Smooth muscle cell (in vitro differentiated cells): ENCODE measurements around the gene FAM174C. TPM values are rescaled to one million over a fixed set of nuclear protein-coding genes. Genes with fewer than 3 reads are reported as not detected.
A peak's percentile ranks its signal among the peaks of the same experiment; 100 is the strongest.

Source experiments
- DNase-seq: peaks from one replicate; lab custom pipeline; 2025; ENCODE audit not compliant: unreplicated experiment; lab: John Stamatoyannopoulos, UW
- H2AFZ ChIP-seq: fragments of 200-600 bp; sonication (generic); 2 replicates; pipeline ENCODE4 v1.6.0; 2016; ENCODE audit warnings: antibody characterized with exemption, low read depth, mild to moderate bottlenecking
- H3F3A ChIP-seq: fragments of 200-600 bp; sonication (generic); 2 replicates; pipeline ENCODE4 v1.6.0; 2017; ENCODE audit warnings: antibody characterized with exemption, low read depth
- H3K27ac ChIP-seq: fragments of 200-600 bp; sonication (generic); 2 replicates; pipeline ENCODE4 v1.5.1; 2016; ENCODE audit warnings: low read depth, mild to moderate bottlenecking
- H3K27me3 ChIP-seq: fragments of 200-600 bp; sonication (generic); 2 replicates; pipeline ENCODE4 v1.6.1; 2016; ENCODE audit warnings: low read depth, mild to moderate bottlenecking
- H3K36me3 ChIP-seq: fragments of 200-600 bp; sonication (generic); 2 replicates; pipeline ENCODE4 v1.5.1; 2016; ENCODE audit warnings: low read depth
- H3K4me1 ChIP-seq: fragments of 200-600 bp; sonication (generic); 2 replicates; pipeline ENCODE4 v1.5.1; 2016; ENCODE audit warnings: low read depth
- H3K4me2 ChIP-seq: fragments of 200-600 bp; sonication (generic); 2 replicates; pipeline ENCODE4 v1.6.0; 2016; ENCODE audit warnings: mild to moderate bottlenecking
- H3K4me3 ChIP-seq: fragments of 200-600 bp; sonication (generic); 2 replicates; pipeline ENCODE4 v1.5.1; 2016; ENCODE audit warnings: mild to moderate bottlenecking
- H3K79me2 ChIP-seq: fragments of 200-600 bp; sonication (generic); 2 replicates; pipeline ENCODE4 v1.6.0; 2016; ENCODE audit warnings: low read depth, mild to moderate bottlenecking
- H3K9ac ChIP-seq: fragments of 200-600 bp; sonication (generic); 2 replicates; pipeline ENCODE4 v1.6.0; 2016; ENCODE audit warnings: low read depth
- H3K9me3 ChIP-seq: fragments of 200-600 bp; sonication (generic); replicated peaks from 2 replicates; pipeline ENCODE4 v1.5.1; 2016; ENCODE audit warnings: low read depth
- H4K20me1 ChIP-seq: fragments of 200-600 bp; sonication (generic); 2 replicates; pipeline ENCODE4 v1.6.0; 2016; ENCODE audit warnings: low read depth
- CTCF ChIP-seq: fragments of 200-600 bp; sonication (generic); IDR thresholded peaks from 2 replicates; pipeline ENCODE4 v1.5.1; 2017; ENCODE audit warnings: borderline replicate concordance, mild to moderate bottlenecking, antibody characterized with exemption; ENCODE audit not compliant: insufficient read depth, poor library complexity, severe bottlenecking
- WGBS: methylation state at CpG from one replicate; pipeline ENCODE4 v1.1.7; 2016; ENCODE audit warnings: low lambda C conversion rate; 5-methylcytosine and 5-hydroxymethylcytosine counted together
- polyA plus RNA-seq: library from polyadenylated mRNA; unstranded; fragments of >200 nt; fragmentation: Nextera tagmentation; extraction: Ambion mirVana; gene quantifications from 2 replicates; pipeline ENCODE4 v1.2.1, GENCODE V29; 2016
- total RNA-seq: library from RNA; depleted of rRNA; stranded (reverse); fragments of >200 nt; gene quantifications from 2 replicates; pipeline ENCODE4 v1.2.3, GENCODE V29; 2014

FAM174C gene
- total and polyA plus RNA-seq, 2 experiments from 2014 or later: 41.5 to 75.6 TPM

- H3K4me2 ChIP-seq: no peak overlapping the region
- peaks cover 13% of the 10 kb centered on the region for H3K4me1 ChIP-seq
- no peaks in the 10 kb centered on the region for H3K36me3 ChIP-seq
- H3K27me3 ChIP-seq: no peaks in the 10 kb centered on the region
- peaks cover 95% of the 10 kb centered on the region for H4K20me1 ChIP-seq
- no peak overlapping the region for H3K4me3 ChIP-seq
- H2AFZ ChIP-seq: no peak overlapping the region
- no peak for DNase-seq
- 97% methylated on average over 20 of the region's 20 CpGs for WGBS
- peaks cover 63% of the 10 kb centered on the region for H3F3A ChIP-seq
- H3K79me2 ChIP-seq: peaks cover 78% of the 10 kb centered on the region
- peak overlapping the region; percentile 97 for H3K27ac ChIP-seq
- no peak for TF ChIP-seq CTCF
- H3K9ac ChIP-seq: no peak overlapping the region
- no peaks in the 10 kb centered on the region for H3K9me3 ChIP-seq
These were observed 20.7 kb upstream of the FAM174C start for GRCh38 chr19:1254530-1255185.

- no peak for TF ChIP-seq CTCF
- Histone ChIP-seq H4K20me1 (peaks cover 93% of the 10 kb centered on the region), H3K4me2 (no peak overlapping the region), H3K4me1 (peaks cover 19% of the 10 kb centered on the region), H3K4me3 (no peak overlapping the region), H3K27ac (peak overlapping the region; percentile 97), H3K27me3 (no peaks in the 10 kb centered on the region), H3K9me3 (no peaks in the 10 kb centered on the region), H3F3A (peaks cover 71% of the 10 kb centered on the region), H3K9ac (no peak overlapping the region), H3K36me3 (no peaks in the 10 kb centered on the region), H2AFZ (no peak overlapping the region), H3K79me2 (peaks cover 73% of the 10 kb centered on the region)
- no peak for DNase-seq
- 95% methylated on average over 47 of the region's 52 CpGs for WGBS
These were observed 19.9 kb upstream of the FAM174C start for GRCh38 chr19:1255186-1256161.

GRCh38 chr19:1256646-1257474 lies 18.5 kb upstream of the FAM174C start:
- Histone ChIP-seq H3K79me2 (peaks cover 60% of the 10 kb centered on the region), H3K4me1 (peaks cover 27% of the 10 kb centered on the region), H3K4me2 (no peak overlapping the region), H3K36me3 (no peaks in the 10 kb centered on the region), H3K9me3 (no peaks in the 10 kb centered on the region), H4K20me1 (peaks cover 79% of the 10 kb centered on the region), H3F3A (peaks cover 65% of the 10 kb centered on the region), H3K4me3 (no peak overlapping the region), H3K9ac (no peak overlapping the region), H3K27me3 (no peaks in the 10 kb centered on the region), H3K27ac (peak overlapping the region; percentile 74), H2AFZ (no peak overlapping the region)
- no peak for TF ChIP-seq CTCF
- WGBS: 94% methylated on average over 45 of the region's 46 CpGs
- DNase-seq: no peak
